Adrenal gland (tissue), 5 donors: ENCODE measurements around the gene LZIC.

ENCODE experiments used
- CTCF ChIP-seq, 6 experiments: fragments of 450-650 bp in 4 of 6; fragments of 200-600 bp in 2 of 6; sonication (generic) in 1 of 6; IDR thresholded peaks; 1 replicate in 5 of 6; 2 replicates in 1 of 6; pipeline versions ENCODE4 v1.5.1 to v1.8.0; 2016 to 2021; ENCODE audit warnings: antibody characterized with exemption in 6 of 6, mild to moderate bottlenecking in 2 of 6, moderate library complexity in 1 of 6
- POLR2A ChIP-seq, 2 donors: fragments of 450-650 bp; IDR thresholded peaks; one replicate each; pipeline ENCODE4 v1.6.1; 2017; ENCODE audit warnings: antibody characterized with exemption in 2 of 2, mild to moderate bottlenecking in 2 of 2, moderate library complexity in 1 of 2
- donor health status: DM: no; HTN: no; CAD: no.

GRCh38 chr1:9901148-9902059 is 41.8 kb downstream of the LZIC start:
- TF ChIP-seq CTCF (IDR thresholded peaks at IDR 0.05) (no peak), POLR2A (IDR thresholded peaks at IDR 0.05) (no peak)
